ENCODE results near the gene ZNF625.

DNA sequence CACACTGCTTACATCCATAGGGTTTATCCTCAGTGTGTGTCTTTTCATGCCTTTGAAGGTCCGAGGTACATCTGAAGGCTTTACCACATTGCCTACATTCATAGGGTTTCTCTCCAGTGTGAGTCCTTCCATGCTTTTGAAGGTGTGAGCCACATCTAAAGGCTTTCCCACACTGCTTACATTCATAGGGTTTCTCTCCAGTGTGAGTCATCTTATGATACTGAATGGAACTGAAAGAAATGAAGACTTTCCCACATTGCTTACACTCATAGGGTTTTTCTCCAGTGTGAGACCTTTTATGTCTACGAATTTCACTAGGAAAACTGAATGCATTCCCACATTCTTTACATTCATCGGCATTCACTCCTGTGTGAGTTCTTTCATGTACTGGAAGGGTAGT lies 23.5 kb downstream of the ZNF625 start:
- TF ChIP-seq JUND (IDR thresholded peaks at IDR 0.05) (no peak), TEAD4 (IDR thresholded peaks at IDR 0.05; ENCODE audit: borderline replicate concordance, insufficient read depth) (no peak), YY1 (IDR thresholded peaks at IDR 0.05; ENCODE audit: low read depth) (no peak)
- TF ChIP-seq, protein P1, sequence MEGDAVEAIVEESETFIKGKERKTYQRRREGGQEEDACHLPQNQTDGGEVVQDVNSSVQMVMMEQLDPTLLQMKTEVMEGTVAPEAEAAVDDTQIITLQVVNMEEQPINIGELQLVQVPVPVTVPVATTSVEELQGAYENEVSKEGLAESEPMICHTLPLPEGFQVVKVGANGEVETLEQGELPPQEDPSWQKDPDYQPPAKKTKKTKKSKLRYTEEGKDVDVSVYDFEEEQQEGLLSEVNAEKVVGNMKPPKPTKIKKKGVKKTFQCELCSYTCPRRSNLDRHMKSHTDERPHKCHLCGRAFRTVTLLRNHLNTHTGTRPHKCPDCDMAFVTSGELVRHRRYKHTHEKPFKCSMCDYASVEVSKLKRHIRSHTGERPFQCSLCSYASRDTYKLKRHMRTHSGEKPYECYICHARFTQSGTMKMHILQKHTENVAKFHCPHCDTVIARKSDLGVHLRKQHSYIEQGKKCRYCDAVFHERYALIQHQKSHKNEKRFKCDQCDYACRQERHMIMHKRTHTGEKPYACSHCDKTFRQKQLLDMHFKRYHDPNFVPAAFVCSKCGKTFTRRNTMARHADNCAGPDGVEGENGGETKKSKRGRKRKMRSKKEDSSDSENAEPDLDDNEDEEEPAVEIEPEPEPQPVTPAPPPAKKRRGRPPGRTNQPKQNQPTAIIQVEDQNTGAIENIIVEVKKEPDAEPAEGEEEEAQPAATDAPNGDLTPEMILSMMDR (IDR thresholded peaks at IDR 0.05), result no peak

All from SK-N-SH (cell line).